ENCODE measurements around the gene TRMT1.

Gene TRMT1

DNA sequence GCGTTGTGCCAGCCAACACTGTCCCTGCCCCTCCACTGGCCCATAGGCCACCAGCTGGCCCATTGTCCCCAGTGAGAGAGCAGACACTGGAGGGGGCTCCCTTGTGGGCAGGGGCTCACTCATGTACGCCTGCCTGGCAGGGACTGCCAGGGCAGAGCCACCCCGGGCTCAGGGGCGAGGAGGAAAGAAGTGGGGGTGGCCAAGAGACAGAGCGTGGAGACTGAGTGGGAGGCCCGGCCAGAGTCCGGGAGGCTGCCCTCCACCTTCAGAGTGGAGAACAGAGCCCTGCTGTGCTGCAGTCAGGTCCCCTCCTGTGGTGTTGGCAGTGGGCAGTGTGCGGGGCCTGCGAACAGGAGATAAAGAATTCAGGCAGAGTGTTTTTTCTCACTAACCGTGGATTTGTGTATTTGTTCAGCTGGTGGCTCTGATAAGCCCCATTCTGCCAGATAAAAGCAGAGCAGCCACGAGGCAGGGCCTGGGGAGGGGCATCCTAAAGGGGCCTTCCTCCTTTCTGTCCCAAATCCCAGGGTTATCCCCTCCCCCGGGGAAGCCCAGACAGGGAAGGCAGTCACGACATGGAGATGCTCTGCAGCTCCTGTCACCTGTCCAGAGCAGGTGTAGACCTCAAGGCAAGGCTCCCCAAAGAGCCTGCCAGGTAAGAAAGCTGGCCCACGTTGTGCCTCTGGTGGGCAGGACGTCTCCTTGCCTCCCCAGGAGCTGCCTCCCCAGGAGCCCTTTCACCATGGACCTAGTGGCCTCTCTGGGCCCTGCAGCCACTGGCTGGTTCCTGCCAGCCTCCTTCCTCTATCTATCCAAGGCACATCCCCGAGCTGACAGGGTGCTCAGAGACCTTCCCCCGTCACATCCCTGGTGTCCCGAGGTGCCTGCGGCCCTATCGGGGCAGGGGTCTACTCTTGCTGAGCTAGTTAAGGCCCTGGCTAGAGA, 46.9 kb downstream of the TRMT1 start:
- DNase-seq, result no peak

GRCh38 chr19:13068085-13068846, 48.3 kb downstream of the TRMT1 start:
- DNase-seq, result no peak

DNA sequence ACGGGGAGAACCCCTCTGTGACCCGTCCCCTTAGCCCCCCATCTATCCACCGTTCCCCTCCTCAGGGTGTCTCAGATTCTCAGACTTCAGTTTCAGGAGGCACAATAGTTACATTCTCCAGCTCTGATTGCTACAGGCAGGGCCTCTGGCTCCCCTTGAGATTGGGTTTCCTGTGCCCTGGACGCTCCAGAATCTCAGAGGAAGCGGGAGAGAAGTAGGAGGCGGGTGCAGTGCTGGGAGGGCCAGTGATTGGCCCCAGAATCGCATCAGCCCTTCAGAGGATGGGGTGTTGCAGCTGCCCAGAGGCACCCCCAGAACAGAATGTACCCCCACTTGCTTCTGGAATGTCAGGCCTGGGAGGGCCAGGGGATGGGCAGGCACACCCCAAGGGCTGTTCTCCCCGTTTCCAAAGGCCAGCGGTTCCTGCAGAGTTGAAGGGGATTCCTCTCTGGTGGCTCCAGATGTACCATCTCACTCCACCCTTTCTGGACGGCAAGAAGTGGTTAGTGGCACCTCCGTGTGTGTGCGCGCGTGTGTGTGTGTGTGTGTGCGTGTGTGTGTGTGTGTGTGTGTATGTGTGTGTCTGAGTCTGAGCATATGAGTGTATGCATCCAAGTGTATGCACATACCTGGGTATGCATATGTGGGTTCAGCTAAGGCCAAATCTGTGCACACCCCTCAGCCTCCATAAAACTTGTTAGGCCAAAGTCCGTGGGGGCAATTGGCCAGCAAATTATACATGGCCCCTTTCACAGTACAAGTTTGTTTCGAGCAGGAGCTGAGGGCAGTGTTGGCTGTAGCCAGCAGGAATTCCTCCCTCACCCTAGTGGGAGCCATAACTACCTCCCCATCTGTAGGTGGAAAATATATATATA, 49.4 kb downstream of the TRMT1 start:
- no peak for DNase-seq

DNA sequence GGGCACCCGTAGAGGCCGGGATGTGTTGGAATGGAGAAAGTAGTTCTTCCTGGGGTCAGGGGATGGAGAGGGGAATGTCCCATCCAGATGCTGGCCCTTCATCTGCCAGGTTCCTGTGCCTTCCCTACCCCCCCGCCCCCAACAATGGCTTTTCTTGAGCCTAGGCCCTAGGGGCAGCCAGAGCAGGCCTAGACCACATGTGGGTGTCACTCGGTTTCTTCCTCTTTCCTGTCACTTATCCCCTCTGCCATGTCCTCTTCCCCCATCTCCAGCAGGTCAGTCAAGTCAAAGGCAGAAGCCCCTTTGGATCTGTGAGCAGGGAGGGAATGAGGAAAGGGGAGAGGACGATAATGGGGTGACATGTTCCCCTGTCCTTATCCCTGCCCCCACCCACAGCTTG, 50.3 kb downstream of the TRMT1 start:
- DNase-seq, result no peak

- DNase-seq, result no peak
Observed at GRCh38 chr19:13064092-13064489, 52.4 kb downstream of the TRMT1 start.

DNA sequence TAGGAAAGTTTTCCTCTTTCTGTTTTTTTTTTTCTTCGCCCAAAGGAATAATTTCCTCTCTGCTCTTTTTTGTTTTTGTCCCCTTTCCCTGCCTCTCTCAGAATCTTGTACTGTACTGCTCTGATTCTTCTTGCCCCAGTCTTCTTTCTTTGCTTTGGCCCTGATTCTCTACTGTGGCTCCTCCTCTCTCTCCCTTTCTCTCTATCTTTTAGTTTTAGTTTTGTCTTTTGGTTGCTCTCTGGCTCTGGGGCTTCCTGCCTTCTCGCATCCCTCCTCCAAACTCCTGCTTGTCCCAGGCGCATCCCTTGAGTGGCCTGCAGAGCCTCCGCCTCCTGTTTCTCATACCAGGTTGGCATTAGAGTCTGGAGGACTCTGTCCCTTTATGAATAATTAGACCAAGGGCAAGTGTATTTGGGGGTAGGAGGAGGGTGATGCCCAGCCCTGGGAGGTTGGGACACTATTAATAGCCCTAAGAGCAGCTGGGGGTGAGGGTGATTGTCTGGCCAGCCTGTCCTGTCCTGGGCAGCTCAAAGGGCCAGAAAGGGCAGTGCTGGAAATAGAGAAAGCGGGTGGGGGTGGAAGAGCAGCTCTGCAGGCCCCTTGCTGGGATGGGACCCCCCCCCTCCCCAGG, 53.0 kb downstream of the TRMT1 start:
- DNase-seq, result no peak

DNA sequence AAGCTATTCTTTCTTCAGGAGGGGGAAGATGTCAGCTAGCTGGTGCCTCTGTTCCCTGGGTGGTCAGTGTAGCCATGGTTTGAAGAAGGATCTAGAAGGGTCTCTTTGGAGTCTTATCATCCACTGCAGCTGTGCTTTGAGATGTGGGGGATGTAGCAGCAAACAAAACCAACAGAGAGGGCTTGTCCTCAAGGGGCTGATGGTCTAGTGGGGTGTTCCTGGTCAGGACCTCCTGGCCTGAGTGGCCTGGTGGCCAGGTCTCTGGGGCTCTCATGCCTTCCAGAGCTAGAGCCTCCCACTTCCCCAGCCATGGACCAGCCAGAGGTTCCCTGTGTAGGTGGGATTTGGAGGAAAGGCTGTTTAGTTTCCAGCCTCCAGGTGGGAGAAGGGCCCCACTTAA, 54.2 kb downstream of the TRMT1 start:
- DNase-seq, result no peak

GRCh38 chr19:13060964-13061927, 55.3 kb downstream of the TRMT1 start:
- DNase-seq, result peak; percentile 73

GRCh38 chr19:13060233-13060963, 56.1 kb downstream of the TRMT1 start:
- DNase-seq, result no peak

DNA sequence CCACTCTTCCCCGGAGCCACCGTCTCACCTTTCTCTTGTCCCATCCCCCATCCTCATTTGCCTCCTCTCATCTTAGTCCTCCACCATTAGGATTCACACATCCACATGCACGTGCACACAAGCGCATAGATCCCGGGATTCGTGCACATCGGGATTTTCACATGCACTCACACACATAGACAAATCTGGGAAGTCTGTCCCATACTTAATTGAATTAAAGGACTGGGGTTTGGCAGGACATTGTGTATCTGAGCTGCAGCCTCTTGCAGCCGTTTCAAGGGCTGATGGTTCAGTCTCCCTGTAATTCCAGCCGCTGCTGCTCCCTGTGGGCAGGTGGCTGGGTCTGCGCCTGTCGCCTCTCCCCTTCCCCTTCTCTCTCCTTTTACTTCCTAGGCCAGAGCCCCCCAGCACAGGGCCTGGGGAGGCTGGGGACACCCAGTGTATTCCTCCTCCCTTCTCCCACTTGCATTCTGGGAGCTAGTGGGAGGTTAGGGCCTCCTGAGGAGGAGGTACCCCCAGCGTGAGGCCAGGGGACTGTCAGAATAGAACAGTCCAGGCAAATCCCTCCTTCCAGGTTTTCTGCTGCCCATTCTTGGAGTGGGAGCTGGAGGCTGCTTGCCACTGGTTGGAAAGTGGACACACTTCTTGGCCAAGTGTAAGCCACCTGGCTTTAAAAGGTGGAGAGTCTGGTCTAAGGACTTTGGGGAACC, 57.4 kb downstream of the TRMT1 start:
- DNase-seq, result no peak

DNA sequence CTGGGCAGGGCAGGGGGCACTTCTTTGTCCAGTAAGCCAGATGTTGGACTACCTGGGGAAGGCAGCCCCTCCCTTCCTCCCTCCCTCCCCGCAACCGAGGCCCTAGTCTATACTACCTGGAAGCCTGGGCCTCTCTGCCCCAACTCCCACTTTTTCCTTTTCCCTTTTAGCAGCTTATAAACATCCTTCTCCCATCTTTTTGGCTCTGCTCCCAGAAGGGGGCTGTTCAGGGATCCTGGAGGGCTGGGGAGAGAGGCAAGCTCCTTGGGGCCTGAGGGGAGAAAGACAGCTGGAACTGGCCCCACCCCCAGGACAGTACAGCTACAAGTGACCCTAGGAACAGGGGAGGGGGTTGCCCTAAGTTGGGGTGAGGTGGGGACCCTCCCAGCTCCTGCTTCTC, 58.8 kb downstream of the TRMT1 start:
- DNase-seq, result no peak

DNA sequence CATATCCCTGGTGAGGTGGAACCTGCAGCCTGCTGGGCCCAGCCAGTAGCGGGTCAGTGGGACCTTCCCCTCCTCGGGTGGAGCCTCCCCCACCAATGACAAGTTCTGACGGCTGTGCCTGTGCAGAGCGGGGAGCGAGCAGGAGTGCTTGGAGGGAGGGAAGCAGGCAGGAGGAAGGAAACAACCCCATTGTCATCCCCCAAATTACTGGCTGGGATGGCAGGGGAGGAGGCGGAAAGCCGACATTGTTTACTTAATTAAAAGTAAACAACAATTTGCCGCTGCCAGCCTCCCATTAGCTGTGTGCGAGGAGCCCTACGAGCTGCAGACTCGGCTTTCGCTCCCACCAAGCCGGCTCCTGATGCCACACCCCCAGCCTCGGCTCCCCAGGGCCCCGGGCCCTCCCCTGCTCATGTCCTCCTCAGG, 59.4 kb downstream of the TRMT1 start:
- DNase-seq, result peak; percentile 87

GRCh38 chr19:13056052-13056660, 60.4 kb downstream of the TRMT1 start:
- no peak for DNase-seq

- no peak for DNase-seq
Observed at GRCh38 chr19:13055213-13056051, 61.1 kb downstream of the TRMT1 start.
